H1 (cell line): Measurements from ENCODE around the gene ITPR1. TPM values are rescaled to one million over a fixed set of nuclear protein-coding genes. Genes with fewer than 3 reads are reported as not detected.

Experiments
- CTCF ChIA-PET: fragments of 300-600 bp; sonication (Branson Sonifier 250); formaldehyde crosslinking; loops from one replicate; lab custom pipeline; 2021; ENCODE audit not compliant: partially characterized antibody; lab: Charles Lee
- POLR2A ChIA-PET: fragments of 300-600 bp; sonication (Branson Sonifier 250); formaldehyde crosslinking; loops from one replicate; lab custom pipeline; 2021; ENCODE audit warnings: inconsistent platforms; ENCODE audit not compliant: partially characterized antibody; lab: Charles Lee
- DNase-seq, 2 experiments: peaks; one replicate each; pipeline versions ENCODE4 v3.0.0 to v3.0.0-alpha.2; 2010 to 2022; ENCODE audit warnings: low spot score in 2 of 2, low read depth in 1 of 2, mixed read lengths in 1 of 2
- FAIRE-seq: peaks from 2 replicates; lab custom pipeline; 2011; peaks lifted over from hg19 to GRCh38; lab: Jason Lieb, UNC
- H2AFZ ChIP-seq: 2 replicates; pipeline ENCODE4 v1.8.1; 2012; ENCODE audit warnings: low read length, inconsistent platforms
- H2AK5ac ChIP-seq: 2 replicates; pipeline ENCODE4 v1.6.1; 2013; ENCODE audit warnings: low read depth, low read length
- H2BK120ac ChIP-seq: replicated peaks from 2 replicates; pipeline ENCODE3; 2013; ENCODE audit warnings: low read depth, low read length, inconsistent platforms
- H2BK12ac ChIP-seq: 2 replicates; pipeline ENCODE4 v1.6.1; 2013; ENCODE audit warnings: low read depth, low read length
- H2BK15ac ChIP-seq: 2 replicates; pipeline ENCODE4 v1.6.1; 2013; ENCODE audit warnings: low read length
- H2BK20ac ChIP-seq: 2 replicates; pipeline ENCODE4 v1.6.1; 2013; ENCODE audit warnings: low read length
- H2BK5ac ChIP-seq: 2 replicates; pipeline ENCODE4 v1.6.1; 2013; ENCODE audit warnings: low read depth, low read length
- H3K14ac ChIP-seq: 2 replicates; pipeline ENCODE4 v1.6.1; 2013; ENCODE audit warnings: inconsistent platforms; ENCODE audit not compliant: insufficient read length
- H3K18ac ChIP-seq: 2 replicates; pipeline ENCODE4 v1.6.1; 2013; ENCODE audit warnings: low read length; ENCODE audit errors: extremely low read depth
- H3K23ac ChIP-seq: 2 replicates; pipeline ENCODE4 v1.6.1; 2013; ENCODE audit warnings: inconsistent platforms; ENCODE audit not compliant: insufficient read length
- H3K23me2 ChIP-seq: 2 replicates; pipeline ENCODE4 v1.6.1; 2013; ENCODE audit warnings: low read depth, low read length
- H3K27ac ChIP-seq: 2 replicates; pipeline ENCODE4 v1.6.1; 2011; ENCODE audit warnings: low read depth, low read length, inconsistent platforms
- H3K27me3 ChIP-seq, 4 experiments: replicated peaks in 1 of 4; 1 replicate in 1 of 4; 2 replicates in 3 of 4; pipeline versions ENCODE4 v1.6.1 to v1.8.1; 2011 to 2013; ENCODE audit warnings: low read length in 3 of 4, mild to moderate bottlenecking in 3 of 4, inconsistent platforms in 2 of 4, mixed read lengths in 2 of 4, moderate library complexity in 1 of 4; ENCODE audit not compliant: control insufficient read depth in 3 of 4, insufficient read depth in 3 of 4; ENCODE audit errors: extremely low read depth in 1 of 4
- H3K36me3 ChIP-seq, 4 experiments: 2 replicates each; pipeline versions ENCODE4 v1.6.1 to v1.8.1; 2011 to 2013; ENCODE audit warnings: mild to moderate bottlenecking in 4 of 4, low read length in 3 of 4, moderate library complexity in 2 of 4, control low read depth in 1 of 4, inconsistent platforms in 1 of 4; ENCODE audit not compliant: insufficient read depth in 4 of 4, control insufficient read depth in 2 of 4
- H3K4ac ChIP-seq: replicated peaks from 2 replicates; pipeline ENCODE3; 2013; ENCODE audit warnings: low read length, low read depth, mixed read lengths, inconsistent platforms; ENCODE audit not compliant: insufficient read length
- H3K4me1 ChIP-seq, 4 experiments: replicated peaks in 1 of 4; 1 replicate in 1 of 4; 2 replicates in 3 of 4; pipeline versions ENCODE4 v1.6.1 to v1.8.1; 2011 to 2013; ENCODE audit warnings: low read length in 3 of 4, inconsistent platforms in 2 of 4, mixed read lengths in 1 of 4; ENCODE audit not compliant: insufficient read depth in 4 of 4, control insufficient read depth in 3 of 4
- H3K4me2 ChIP-seq, 2 experiments: 2 replicates each; pipeline versions ENCODE4 v1.6.1 to v1.8.1; 2011 to 2013; ENCODE audit warnings: low read depth in 2 of 2, low read length in 2 of 2, control low read depth in 1 of 2, inconsistent platforms in 1 of 2, mild to moderate bottlenecking in 1 of 2; ENCODE audit not compliant: insufficient read depth in 1 of 2
- H3K4me3 ChIP-seq, 4 experiments: fragments of 200-600, 300-600 bp in 1 of 4; sonication (generic), shearing (Covaris generic), sonication (Bioruptor Twin) in 1 of 4; 2 replicates each; pipeline versions ENCODE4 v1.5.1 to v1.8.1; 2011 to 2016; ENCODE audit warnings: low read length in 4 of 4, low read depth in 3 of 4, control low read depth in 2 of 4, inconsistent platforms in 2 of 4, mild to moderate bottlenecking in 2 of 4, mixed read lengths in 1 of 4, moderate library complexity in 1 of 4; ENCODE audit not compliant: insufficient read depth in 2 of 4; ENCODE audit errors: extremely low read depth in 1 of 4
- H3K56ac ChIP-seq: replicated peaks from 2 replicates; pipeline ENCODE3; 2013; ENCODE audit warnings: low read depth, mild to moderate bottlenecking, mixed read lengths, low read length, inconsistent platforms; ENCODE audit not compliant: insufficient read length
- H3K79me1 ChIP-seq: 2 replicates; pipeline ENCODE4 v1.6.1; 2013; ENCODE audit warnings: low read depth, low read length, control low read depth
- H3K79me2 ChIP-seq, 2 experiments: 2 replicates each; pipeline versions ENCODE4 v1.6.1 to v1.8.1; 2012 to 2013; ENCODE audit warnings: low read length in 2 of 2, mild to moderate bottlenecking in 2 of 2, inconsistent platforms in 1 of 2; ENCODE audit not compliant: insufficient read depth in 2 of 2, control insufficient read depth in 1 of 2
- H3K9ac ChIP-seq, 4 experiments: replicated peaks in 1 of 4; 1 replicate in 1 of 4; 2 replicates in 3 of 4; pipeline versions ENCODE4 v1.6.1 to v1.8.1; 2011 to 2013; ENCODE audit warnings: low read depth in 3 of 4, low read length in 3 of 4, control low read depth in 2 of 4, mild to moderate bottlenecking in 2 of 4, moderate library complexity in 2 of 4, inconsistent platforms in 1 of 4; ENCODE audit errors: extremely low read depth in 1 of 4
- H3K9me3 ChIP-seq, 2 experiments: 2 replicates each; pipeline versions ENCODE4 v1.6.1 to v1.8.1; 2012 to 2013; ENCODE audit warnings: mild to moderate bottlenecking in 2 of 2, moderate library complexity in 2 of 2, control low read depth in 1 of 2, inconsistent platforms in 1 of 2, low read depth in 1 of 2, low read length in 1 of 2, mixed read lengths in 1 of 2; ENCODE audit not compliant: insufficient read depth in 2 of 2
- H4K20me1 ChIP-seq, 2 experiments: replicated peaks in 1 of 2; 2 replicates each; pipeline versions ENCODE3 to v1.8.1; 2011 to 2013; ENCODE audit warnings: inconsistent platforms in 2 of 2, low read length in 2 of 2, mild to moderate bottlenecking in 1 of 2; ENCODE audit not compliant: insufficient read depth in 2 of 2, control insufficient read depth in 1 of 2
- H4K5ac ChIP-seq: 2 replicates; pipeline ENCODE4 v1.6.1; 2013; ENCODE audit warnings: low read length, low read depth, mixed read lengths, inconsistent platforms; ENCODE audit not compliant: insufficient read length
- H4K8ac ChIP-seq: 2 replicates; pipeline ENCODE4 v1.8.0; 2013; ENCODE audit warnings: mild to moderate bottlenecking, moderate library complexity, low read length, inconsistent platforms; ENCODE audit not compliant: insufficient read depth; ENCODE audit errors: extremely low read depth
- H4K91ac ChIP-seq: replicated peaks from 2 replicates; pipeline ENCODE3; 2013; ENCODE audit warnings: low read length, mixed read lengths, inconsistent platforms; ENCODE audit not compliant: insufficient read length
- CBX5 ChIP-seq: fragments of 300-800, 300-1000 bp; sonication (generic); IDR thresholded peaks from 2 replicates; pipeline ENCODE4 v1.7.1; 2016; ENCODE audit warnings: antibody characterized with exemption, low read length, low read depth
- CREB1 ChIP-seq: IDR thresholded peaks from 2 replicates; pipeline ENCODE4 v1.6.1; 2012; ENCODE audit warnings: inconsistent platforms
- JUN ChIP-seq: IDR thresholded peaks from 2 replicates; pipeline ENCODE4 v1.6.1; 2011; ENCODE audit warnings: low read depth, mild to moderate bottlenecking, improper control_type of control experiment, low read length
- KDM4A ChIP-seq: IDR thresholded peaks from one replicate; pipeline ENCODE4 v1.7.1; 2012; ENCODE audit warnings: low read depth, mild to moderate bottlenecking, moderate library complexity, low read length, inconsistent platforms; ENCODE audit not compliant: severe bottlenecking
- PHF8 ChIP-seq: fragments of 200-600 bp; sonication (generic); conservative IDR thresholded peaks from 2 replicates; pipeline ENCODE4 v1.7.1; 2012; ENCODE audit warnings: low read depth, mild to moderate bottlenecking, inconsistent platforms, low read length, moderate library complexity
- POLR2A ChIP-seq, 2 experiments: IDR thresholded peaks; 1 replicate in 1 of 2; 2 replicates in 1 of 2; pipeline ENCODE4 v1.6.1; 2011; ENCODE audit warnings: low read depth in 2 of 2, low read length in 2 of 2, mild to moderate bottlenecking in 2 of 2; ENCODE audit errors: control extremely low read depth in 1 of 2
- SIX5 ChIP-seq: IDR thresholded peaks from 2 replicates; pipeline ENCODE4 v1.6.1; 2011; ENCODE audit warnings: mild to moderate bottlenecking, low read depth, low read length
- SRF ChIP-seq: IDR thresholded peaks from 2 replicates; pipeline ENCODE4 v1.6.1; 2011; ENCODE audit warnings: mild to moderate bottlenecking, low read depth, low read length, moderate library complexity
- TAF1 ChIP-seq: IDR thresholded peaks from 2 replicates; pipeline ENCODE4 v1.6.1; 2011; ENCODE audit warnings: mild to moderate bottlenecking, low read depth, low read length
- TAF7 ChIP-seq: optimal IDR thresholded peaks from 2 replicates; pipeline ENCODE3; 2011; ENCODE audit warnings: low read depth, mild to moderate bottlenecking, inconsistent platforms, low read length, moderate library complexity, borderline replicate concordance
- WGBS, 2 experiments: shearing (Covaris generic) in 1 of 2; methylation state at CpG; one replicate each; pipeline versions ENCODE4 v1.1.6 to v1.1.7; 2013 to 2015; ENCODE audit warnings: low lambda C conversion rate in 2 of 2, mixed read lengths in 2 of 2, inconsistent platforms in 1 of 2, low coverage in 1 of 2, missing lambda C conversion rate in 1 of 2; ENCODE audit not compliant: insufficient replicate concordance in 2 of 2, insufficient coverage in 1 of 2, insufficient read length in 1 of 2; ENCODE audit errors: extremely low coverage in 1 of 2, missing lambda C conversion rate in 1 of 2; 5-methylcytosine and 5-hydroxymethylcytosine counted together
- polyA plus RNA-seq, 7 experiments: library from polyadenylated mRNA; depleted of rRNA in 3 of 7; stranded (reverse) in 5 of 7; unstranded in 2 of 7; fragments of >200 nt in 5 of 7; fragments of 200-250 nt in 2 of 7; gene quantifications; 1 replicate in 5 of 7; 2 replicates in 1 of 7; 4 replicates in 1 of 7; pipeline versions ENCODE4 v1.2.1 to v1.2.3, GENCODE V29; 2011 to 2013; ENCODE audit warnings: missing spikeins in 2 of 7, mixed read lengths in 2 of 7
- total RNA-seq: library from RNA; stranded (reverse); fragmentation: NEBNext Ultra II Directional; extraction: Animal tissue kit (Norgen Biotek cat#: 25700); gene quantifications from 2 replicates; pipeline ENCODE4 v1.2.1, GENCODE V29; 2021
- TF ChIP-seq, protein P1 (sequence below): IDR thresholded peaks from 2 replicates; pipeline ENCODE4 v1.6.1; 2012; ENCODE audit warnings: inconsistent platforms

The ITPR1 gene
- total and polyA plus RNA-seq, 2 of the 8 experiments (the other 6 are each of a cell fraction or from before 2014, with no cell fraction given), result 2.5 to 16.3 TPM

DNA sequence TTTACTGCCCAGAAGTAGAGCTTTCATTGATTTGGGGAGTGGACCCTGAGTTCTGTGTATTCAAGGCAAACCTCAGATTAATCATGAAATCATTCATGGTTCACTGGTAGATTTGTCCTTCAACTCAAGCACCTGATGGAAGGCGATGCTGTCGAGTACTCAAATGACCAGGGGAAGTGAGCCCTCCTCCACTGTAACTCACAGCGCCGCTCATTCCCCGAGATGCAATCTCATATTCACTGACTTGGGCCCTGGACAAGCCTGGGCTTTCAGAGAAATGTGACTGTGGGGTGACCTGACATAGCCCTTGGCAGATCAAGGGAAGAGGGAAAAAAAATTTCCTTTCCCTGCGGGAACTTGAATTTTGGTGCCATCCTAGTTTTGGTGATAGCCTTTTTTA, 329.4 kb downstream of the ITPR1 start:
- Histone ChIP-seq H3K9me3 (0 out of 4 replicates have a peak, but pooled peaks cover 0 to 2% of the 10 kb centered on the region in 2 experiments), H3K4me3 (no peak overlapping the region), H4K8ac (no peak overlapping the region), H4K91ac (no peak overlapping the region), H2BK120ac (no peak overlapping the region), H2AFZ (no peak overlapping the region), H3K36me3 (no peaks in the 10 kb centered on the region), H2BK12ac (no peak overlapping the region), H3K27ac (no peak overlapping the region), H3K4me2 (no peak overlapping the region), H3K23me2 (no peaks in the 10 kb centered on the region; the same call in 1 of the 2 replicates), H3K14ac (no peak overlapping the region), H2BK20ac (no peak overlapping the region), H2BK15ac (no peak overlapping the region), H3K27me3 (no peaks in the 10 kb centered on the region), H4K5ac (no peak overlapping the region), H3K23ac (no peak overlapping the region), H3K79me2 (no peaks in the 10 kb centered on the region), H3K79me1 (no peaks in the 10 kb centered on the region), H3K18ac (no peak overlapping the region), H2AK5ac (no peak overlapping the region), H3K9ac (no peak overlapping the region), H4K20me1 (no peaks in the 10 kb centered on the region), H3K4ac (no peak overlapping the region), H3K56ac (no peak overlapping the region), H3K4me1 (peaks cover 0 to 4% (median 2%) of the 10 kb centered on the region in 4 experiments; a peak in 3 of 7 replicates), H2BK5ac (no peak overlapping the region)
- WGBS, 2 experiments, result 96% methylated on average over 6 of the region's 6 CpGs; no CpG with 5 or more reads in 1 of the 2 experiments
- no peak for DNase-seq
- TF ChIP-seq JUN (no peak), CBX5 (no peak), CREB1 (no peak), TAF7 (no peak), KDM4A (no peak), PHF8 (no peak), TAF1 (no peak), SIX5 (no peak), SRF (no peak), POLR2A (IDR thresholded peaks at IDR 0.05; ENCODE audit: control extremely low read depth in 1 of 2, low read depth in 2 of 2, low read length in 2 of 2) (no peak)
- TF ChIP-seq, protein P1, sequence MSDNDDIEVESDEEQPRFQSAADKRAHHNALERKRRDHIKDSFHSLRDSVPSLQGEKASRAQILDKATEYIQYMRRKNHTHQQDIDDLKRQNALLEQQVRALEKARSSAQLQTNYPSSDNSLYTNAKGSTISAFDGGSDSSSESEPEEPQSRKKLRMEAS, result no peak
- POLR2A ChIA-PET, result no interaction called here
- no peak for FAIRE-seq
- CTCF ChIA-PET, result no interaction called here
